ENCODE results near the gene NOC2L.

NOC2L gene

DNA sequence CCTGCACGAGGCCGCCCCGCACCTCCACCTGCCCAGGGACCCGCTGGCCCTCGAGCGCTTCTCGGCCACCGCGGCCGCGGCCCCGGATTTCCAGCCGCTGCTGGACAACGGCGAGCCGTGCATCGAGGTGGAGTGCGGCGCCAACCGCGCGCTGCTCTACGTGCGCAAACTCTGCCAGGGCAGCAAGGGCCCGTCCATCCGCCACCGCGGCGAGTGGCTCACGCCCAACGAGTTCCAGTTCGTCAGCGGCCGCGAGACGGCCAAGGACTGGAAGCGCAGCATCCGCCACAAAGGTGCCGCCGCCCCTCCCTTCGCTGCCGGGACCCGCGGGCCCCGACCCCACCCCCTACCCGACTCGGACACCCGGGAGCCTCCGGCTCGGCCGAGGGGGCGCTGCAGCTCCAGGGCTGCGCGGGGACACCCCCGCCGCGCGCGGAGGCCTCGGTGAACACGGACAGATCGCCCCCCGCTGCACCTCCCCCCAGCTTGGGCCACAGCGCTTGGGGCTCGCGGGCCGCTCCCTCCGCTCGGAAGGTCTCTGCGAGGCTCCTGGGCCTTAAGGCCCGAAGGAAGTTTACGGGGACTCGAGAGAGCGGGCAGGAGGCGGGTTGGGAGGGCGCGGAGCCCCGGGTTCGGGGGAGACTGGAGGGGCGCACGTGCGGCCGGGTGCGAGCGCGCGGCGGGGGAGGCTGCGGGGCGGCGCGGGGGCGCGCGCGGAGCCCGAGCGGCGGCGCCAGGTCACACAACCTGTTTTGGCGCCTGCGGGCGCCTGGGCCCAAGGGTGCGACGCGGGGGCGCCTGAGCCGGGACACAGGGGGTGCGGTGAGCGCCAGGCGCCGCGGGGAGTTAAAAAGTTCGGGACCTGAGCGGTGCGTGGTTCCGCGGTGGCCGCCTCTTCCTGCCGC lies 34.1 kb downstream of the NOC2L start:
- H3K4me3 ChIP-seq (ENCODE audit: low read depth, low read length): no peak overlapping the region
- TF ChIP-seq, protein P1, sequence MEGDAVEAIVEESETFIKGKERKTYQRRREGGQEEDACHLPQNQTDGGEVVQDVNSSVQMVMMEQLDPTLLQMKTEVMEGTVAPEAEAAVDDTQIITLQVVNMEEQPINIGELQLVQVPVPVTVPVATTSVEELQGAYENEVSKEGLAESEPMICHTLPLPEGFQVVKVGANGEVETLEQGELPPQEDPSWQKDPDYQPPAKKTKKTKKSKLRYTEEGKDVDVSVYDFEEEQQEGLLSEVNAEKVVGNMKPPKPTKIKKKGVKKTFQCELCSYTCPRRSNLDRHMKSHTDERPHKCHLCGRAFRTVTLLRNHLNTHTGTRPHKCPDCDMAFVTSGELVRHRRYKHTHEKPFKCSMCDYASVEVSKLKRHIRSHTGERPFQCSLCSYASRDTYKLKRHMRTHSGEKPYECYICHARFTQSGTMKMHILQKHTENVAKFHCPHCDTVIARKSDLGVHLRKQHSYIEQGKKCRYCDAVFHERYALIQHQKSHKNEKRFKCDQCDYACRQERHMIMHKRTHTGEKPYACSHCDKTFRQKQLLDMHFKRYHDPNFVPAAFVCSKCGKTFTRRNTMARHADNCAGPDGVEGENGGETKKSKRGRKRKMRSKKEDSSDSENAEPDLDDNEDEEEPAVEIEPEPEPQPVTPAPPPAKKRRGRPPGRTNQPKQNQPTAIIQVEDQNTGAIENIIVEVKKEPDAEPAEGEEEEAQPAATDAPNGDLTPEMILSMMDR (IDR thresholded peaks at IDR 0.05; ENCODE audit: low read depth, low read length, missing control alignments): no peak
- no peak for DNase-seq (ENCODE audit: low read depth)

DNA sequence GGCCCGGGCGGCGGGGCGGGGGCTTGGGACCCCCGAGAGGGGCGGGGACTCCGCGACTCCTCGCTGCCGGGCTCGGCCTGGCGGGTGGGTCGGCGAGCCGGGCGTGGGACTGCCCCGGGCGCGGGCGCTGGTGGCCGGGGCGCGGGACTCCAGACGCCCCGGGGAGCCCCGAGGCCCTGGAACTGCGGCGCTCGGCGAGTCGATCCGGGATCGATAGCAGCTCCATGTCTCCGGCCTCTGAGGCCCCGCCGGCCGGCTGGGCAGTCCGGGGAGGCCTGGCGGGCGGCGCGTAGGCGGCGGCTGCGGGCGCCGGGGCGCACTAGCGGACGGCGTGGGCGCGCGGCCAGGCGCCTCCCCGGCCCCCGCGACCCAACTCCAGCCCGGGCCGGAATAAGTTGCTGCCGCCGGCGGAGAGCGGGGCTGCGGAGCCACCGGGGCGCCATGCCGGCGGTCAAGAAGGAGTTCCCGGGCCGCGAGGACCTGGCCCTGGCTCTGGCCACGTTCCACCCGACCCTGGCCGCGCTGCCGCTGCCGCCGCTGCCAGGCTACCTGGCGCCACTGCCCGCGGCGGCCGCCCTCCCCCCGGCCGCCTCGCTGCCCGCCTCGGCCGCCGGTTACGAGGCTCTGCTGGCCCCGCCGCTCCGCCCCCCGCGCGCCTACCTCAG lies 34.9 kb downstream of the NOC2L start:
- no peak for DNase-seq (ENCODE audit: low read depth)
- TF ChIP-seq, protein P1 (IDR thresholded peaks at IDR 0.05; ENCODE audit: low read depth, low read length, missing control alignments): no peak
- no peak overlapping the region for H3K4me3 ChIP-seq (ENCODE audit: low read depth, low read length)

DNA sequence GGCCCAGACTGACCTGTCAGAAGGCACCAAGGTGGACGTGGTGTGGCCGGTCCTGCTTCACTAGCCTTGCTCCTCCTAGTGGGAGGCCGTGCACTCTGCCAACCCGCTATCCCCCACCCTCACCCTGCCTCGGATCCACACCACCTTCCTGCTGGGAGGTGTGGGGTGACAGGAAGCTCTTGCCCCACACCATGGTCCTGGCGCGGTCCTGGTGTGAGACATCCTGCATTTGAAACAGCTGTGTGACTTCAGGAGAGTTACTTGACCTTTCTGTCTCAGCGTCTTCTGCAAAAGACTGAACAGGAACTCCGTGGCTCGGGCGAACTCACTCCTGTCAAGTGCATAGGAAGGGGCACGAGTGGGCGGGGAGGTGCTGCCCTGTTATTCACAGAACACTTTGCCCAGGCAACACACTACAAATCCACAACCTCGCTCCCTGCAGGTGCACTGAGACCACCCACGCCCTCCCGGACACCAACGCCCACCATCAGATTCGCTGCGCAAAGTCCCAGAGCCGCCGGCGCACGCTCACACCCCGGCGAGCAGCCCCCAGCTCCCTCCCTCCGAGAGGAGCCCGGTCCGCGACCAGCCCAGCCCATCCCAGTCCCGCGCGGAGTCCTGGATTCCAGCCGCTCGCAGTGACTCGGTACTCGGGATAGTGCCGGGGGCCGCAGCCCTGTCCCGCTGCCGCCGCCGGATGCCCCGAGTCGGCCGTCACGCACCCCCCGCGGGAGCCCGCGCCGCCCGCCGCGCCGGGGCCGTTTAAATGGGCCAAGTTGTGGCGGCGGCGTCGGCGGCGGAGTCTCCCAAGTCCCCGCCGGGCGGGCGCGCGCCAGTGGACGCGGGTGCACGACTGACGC lies 35.7 kb downstream of the NOC2L start, which contains the start of gene SAMD11:
Gene SAMD11 (plus strand): TSS at position 793 of the 860 bp plus-strand sequence. CDS start 509 bp downstream, outside the sequence.
- no peak for DNase-seq (ENCODE audit: low read depth)
- TF ChIP-seq, protein P1 (IDR thresholded peaks at IDR 0.05; ENCODE audit: low read depth, low read length, missing control alignments): no peak
- H3K4me3 ChIP-seq (ENCODE audit: low read depth, low read length): no peak within 1 kb of the TSS

GRCh38 chr1:921011-921837 lies 37.8 kb downstream of the NOC2L start:
- TF ChIP-seq, protein P1 (IDR thresholded peaks at IDR 0.05; ENCODE audit: low read depth, low read length, missing control alignments): peak; percentile 7
- no peak overlapping the region for H3K4me3 ChIP-seq (ENCODE audit: low read depth, low read length)
- peak; percentile 12 for DNase-seq (ENCODE audit: low read depth)

- DNase-seq (ENCODE audit: low read depth): no peak
- no peak overlapping the region for H3K4me3 ChIP-seq (ENCODE audit: low read depth, low read length)
- TF ChIP-seq, protein P1 (IDR thresholded peaks at IDR 0.05; ENCODE audit: low read depth, low read length, missing control alignments): no peak
Observed at GRCh38 chr1:920521-920920, 38.5 kb downstream of the NOC2L start.

DNA sequence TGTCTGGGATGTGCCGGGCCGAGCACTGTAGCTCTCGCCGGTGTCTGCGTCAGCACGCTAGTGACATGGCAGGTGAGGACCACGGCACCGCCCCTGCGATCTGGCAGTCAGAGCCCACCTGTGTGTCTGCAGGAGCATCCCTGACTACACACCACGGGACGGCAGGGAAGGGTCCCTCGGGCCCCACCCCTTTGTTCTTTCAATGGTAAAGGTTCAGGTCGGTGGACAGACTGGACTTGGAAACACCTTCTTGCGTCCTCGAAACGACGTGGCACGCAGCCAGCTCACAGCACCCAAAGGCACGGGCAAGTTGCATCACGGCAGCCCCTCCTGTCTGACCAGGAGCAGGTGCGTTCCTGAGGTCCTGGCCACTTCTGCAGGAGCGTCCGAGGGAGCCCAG lies 39.0 kb downstream of the NOC2L start:
- DNase-seq (ENCODE audit: low read depth): no peak
- TF ChIP-seq, protein P1 (IDR thresholded peaks at IDR 0.05; ENCODE audit: low read depth, low read length, missing control alignments): no peak
- no peak overlapping the region for H3K4me3 ChIP-seq (ENCODE audit: low read depth, low read length)
